Progenitor cell of endocrine pancreas (in vitro differentiated cells): Measurements from ENCODE around the gene EFNB3. TPM values are rescaled to one million over a fixed set of nuclear protein-coding genes. Genes with fewer than 3 reads are reported as not detected.

ENCODE experiments used
- DNase-seq: peaks from one replicate; pipeline ENCODE4 v3.0.0; 2021; ENCODE audit warnings: low spot score; ENCODE audit not compliant: unreplicated experiment
- H3K27ac Mint-ChIP-seq: 2 replicates; pipeline ENCODE4 v1.8.0; 2021; ENCODE audit warnings: mild to moderate bottlenecking, moderate library complexity, mixed read lengths
- H3K27me3 Mint-ChIP-seq: 2 replicates; pipeline ENCODE4 v1.8.0; 2021; ENCODE audit warnings: mixed read lengths
- H3K36me3 Mint-ChIP-seq: 2 replicates; pipeline ENCODE4 v1.8.0; 2022; ENCODE audit warnings: mixed read lengths; ENCODE audit not compliant: insufficient read depth
- H3K4me1 Mint-ChIP-seq: 2 replicates; pipeline ENCODE4 v1.8.0; 2021; ENCODE audit warnings: low read depth, mixed read lengths
- H3K4me3 Mint-ChIP-seq: 2 replicates; pipeline ENCODE4 v1.8.0; 2021; ENCODE audit warnings: low read depth, mild to moderate bottlenecking, moderate library complexity, mixed read lengths
- H3K9me3 Mint-ChIP-seq: 2 replicates; pipeline ENCODE4 v1.8.0; 2021; ENCODE audit warnings: low read depth, mixed read lengths
- total RNA-seq: library from RNA; stranded (reverse); gene quantifications from 2 replicates; pipeline ENCODE4 v1.2.1, GENCODE V29; 2021
- TF ChIP-seq, protein P1 (sequence below): fragments of 200-600 bp; sonication (generic); IDR thresholded peaks from one replicate; pipeline ENCODE4 v1.5.0; 2021; ENCODE audit warnings: antibody characterized with exemption, mild to moderate bottlenecking; ENCODE audit not compliant: unreplicated experiment

Gene EFNB3
- total RNA-seq, 1 donor from 2014 or later = 34.5 TPM

GRCh38 chr17:7688808-7689316 is 16.1 kb upstream of the EFNB3 start:
- Mint-ChIP-seq H3K9me3 (no peaks in the 10 kb centered on the region), H3K4me3 (peak overlapping the region; percentile 98), H3K4me1 (peaks cover 25% of the 10 kb centered on the region), H3K36me3 (peaks cover 12% of the 10 kb centered on the region), H3K27me3 (no peaks in the 10 kb centered on the region), H3K27ac (peak overlapping the region; percentile 100)
- TF ChIP-seq, protein P1, sequence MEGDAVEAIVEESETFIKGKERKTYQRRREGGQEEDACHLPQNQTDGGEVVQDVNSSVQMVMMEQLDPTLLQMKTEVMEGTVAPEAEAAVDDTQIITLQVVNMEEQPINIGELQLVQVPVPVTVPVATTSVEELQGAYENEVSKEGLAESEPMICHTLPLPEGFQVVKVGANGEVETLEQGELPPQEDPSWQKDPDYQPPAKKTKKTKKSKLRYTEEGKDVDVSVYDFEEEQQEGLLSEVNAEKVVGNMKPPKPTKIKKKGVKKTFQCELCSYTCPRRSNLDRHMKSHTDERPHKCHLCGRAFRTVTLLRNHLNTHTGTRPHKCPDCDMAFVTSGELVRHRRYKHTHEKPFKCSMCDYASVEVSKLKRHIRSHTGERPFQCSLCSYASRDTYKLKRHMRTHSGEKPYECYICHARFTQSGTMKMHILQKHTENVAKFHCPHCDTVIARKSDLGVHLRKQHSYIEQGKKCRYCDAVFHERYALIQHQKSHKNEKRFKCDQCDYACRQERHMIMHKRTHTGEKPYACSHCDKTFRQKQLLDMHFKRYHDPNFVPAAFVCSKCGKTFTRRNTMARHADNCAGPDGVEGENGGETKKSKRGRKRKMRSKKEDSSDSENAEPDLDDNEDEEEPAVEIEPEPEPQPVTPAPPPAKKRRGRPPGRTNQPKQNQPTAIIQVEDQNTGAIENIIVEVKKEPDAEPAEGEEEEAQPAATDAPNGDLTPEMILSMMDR = no peak
- no peak for DNase-seq

DNA sequence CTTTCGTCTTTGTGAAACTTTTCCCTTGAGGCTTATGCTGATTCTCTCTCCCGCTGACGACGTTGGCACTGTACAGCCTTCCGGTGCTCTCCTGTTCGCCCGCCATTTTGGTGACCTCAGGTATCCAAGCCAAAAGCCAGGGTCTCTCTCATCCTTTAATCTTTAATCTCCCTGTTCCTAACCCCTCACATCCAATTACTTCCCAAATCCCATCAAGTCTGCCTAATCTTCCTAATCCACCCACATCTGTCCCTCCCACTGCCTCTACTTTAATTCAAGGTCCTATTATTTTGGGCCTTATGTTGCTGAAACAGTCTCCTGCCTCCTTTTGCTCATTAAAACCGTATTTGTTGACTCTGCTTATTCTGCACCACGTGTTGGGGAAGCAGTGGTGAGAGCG is 9.4 kb upstream of the EFNB3 start:
- no peak overlapping the region for H3K4me3 Mint-ChIP-seq
- H3K27ac Mint-ChIP-seq = no peak overlapping the region
- peaks cover 17% of the 10 kb centered on the region for H3K36me3 Mint-ChIP-seq
- H3K4me1 Mint-ChIP-seq = no peaks in the 10 kb centered on the region
- no peak for DNase-seq
- no peaks in the 10 kb centered on the region for H3K9me3 Mint-ChIP-seq
- TF ChIP-seq, protein P1 = no peak
- no peaks in the 10 kb centered on the region for H3K27me3 Mint-ChIP-seq

DNA sequence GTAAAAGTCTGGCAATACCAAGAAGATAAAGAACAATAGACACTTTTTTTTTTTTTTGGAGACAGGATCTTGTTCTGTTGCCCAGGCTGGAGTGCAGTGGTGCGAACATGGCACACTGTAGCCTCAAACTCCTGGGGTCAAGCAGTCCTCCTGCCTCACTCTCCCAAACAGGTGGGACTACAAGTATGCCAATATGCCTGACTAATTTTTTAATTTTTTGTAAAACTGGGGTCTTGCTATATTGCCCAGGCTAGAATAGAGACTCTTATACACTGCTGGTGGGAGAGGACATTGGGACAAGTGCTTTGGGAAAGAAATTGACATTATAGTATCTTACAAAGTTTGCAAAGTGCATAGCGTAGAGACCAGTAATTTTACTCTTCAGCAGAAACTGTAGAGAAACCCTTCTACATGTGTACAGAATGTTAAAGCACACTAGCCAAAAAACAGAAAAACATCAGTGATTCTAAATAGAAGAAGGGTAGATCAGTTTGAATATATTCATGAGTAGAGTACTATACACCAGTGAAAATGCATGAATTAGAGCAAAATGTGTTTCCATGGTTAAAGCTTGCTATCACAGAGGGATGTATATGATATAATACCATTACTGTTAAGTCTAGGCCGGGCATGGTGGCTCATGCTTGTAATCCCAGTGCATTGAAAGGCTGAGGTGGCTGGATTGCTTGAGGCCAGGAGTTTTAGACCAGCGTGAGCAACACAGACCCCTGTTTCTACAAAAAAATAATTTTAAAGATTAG is 7.0 kb upstream of the EFNB3 start:
- no peak overlapping the region for H3K4me3 Mint-ChIP-seq
- peaks cover 15% of the 10 kb centered on the region for H3K36me3 Mint-ChIP-seq
- H3K27me3 Mint-ChIP-seq = no peaks in the 10 kb centered on the region
- H3K4me1 Mint-ChIP-seq = no peaks in the 10 kb centered on the region
- no peak overlapping the region for H3K27ac Mint-ChIP-seq
- no peak for DNase-seq
- TF ChIP-seq, protein P1 = no peak
- no peaks in the 10 kb centered on the region for H3K9me3 Mint-ChIP-seq

- Mint-ChIP-seq H3K27ac (no peak overlapping the region), H3K4me1 (peaks cover 14% of the 10 kb centered on the region), H3K27me3 (no peaks in the 10 kb centered on the region), H3K4me3 (no peak overlapping the region), H3K36me3 (peaks cover 7% of the 10 kb centered on the region), H3K9me3 (no peaks in the 10 kb centered on the region)
- TF ChIP-seq, protein P1 = no peak
- DNase-seq = no peak
Measured at GRCh38 chr17:7700510-7700909, 4.5 kb upstream of the EFNB3 start.

GRCh38 chr17:7701681-7702080 is 3.3 kb upstream of the EFNB3 start:
- H3K27ac Mint-ChIP-seq = no peak overlapping the region
- peaks cover 25% of the 10 kb centered on the region for H3K4me1 Mint-ChIP-seq
- peaks cover 2% of the 10 kb centered on the region for H3K36me3 Mint-ChIP-seq
- H3K27me3 Mint-ChIP-seq = peaks cover 5% of the 10 kb centered on the region
- no peak overlapping the region for H3K4me3 Mint-ChIP-seq
- DNase-seq = no peak
- H3K9me3 Mint-ChIP-seq = no peaks in the 10 kb centered on the region
- TF ChIP-seq, protein P1 = no peak
